ENCODE measurements around the gene NAGS.

Gene NAGS

GRCh38 chr17:44039829-44040635 lies 35.6 kb downstream of the NAGS start:
- ATAC-seq, result no peak
- TF ChIP-seq PPARA (CRISPR knock-in tag; IDR thresholded peaks at IDR 0.05; ENCODE audit: borderline replicate concordance), result no peak
- no peak for TF ChIP-seq BACH2 (CRISPR knock-in tag; IDR thresholded peaks at IDR 0.05; ENCODE audit: borderline replicate concordance)
- no peak for TF ChIP-seq ZNF70 (CRISPR knock-in tag; IDR thresholded peaks at IDR 0.05)
- no peak for TF ChIP-seq ARNTL (CRISPR knock-in tag; IDR thresholded peaks at IDR 0.05; ENCODE audit: borderline replicate concordance, low read depth)
- no peak for TF ChIP-seq ZNF8 (CRISPR knock-in tag; IDR thresholded peaks at IDR 0.05)
- TF ChIP-seq CSRNP3 (CRISPR knock-in tag; IDR thresholded peaks at IDR 0.05), result no peak
- no peak for TF ChIP-seq ESRRG (CRISPR knock-in tag; IDR thresholded peaks at IDR 0.05)
- no peak for TF ChIP-seq TCF4 (CRISPR knock-in tag; IDR thresholded peaks at IDR 0.05; ENCODE audit: borderline replicate concordance)
- no peak for TF ChIP-seq ZC3H10 (CRISPR knock-in tag; IDR thresholded peaks at IDR 0.05)
- TF ChIP-seq, protein P1, sequence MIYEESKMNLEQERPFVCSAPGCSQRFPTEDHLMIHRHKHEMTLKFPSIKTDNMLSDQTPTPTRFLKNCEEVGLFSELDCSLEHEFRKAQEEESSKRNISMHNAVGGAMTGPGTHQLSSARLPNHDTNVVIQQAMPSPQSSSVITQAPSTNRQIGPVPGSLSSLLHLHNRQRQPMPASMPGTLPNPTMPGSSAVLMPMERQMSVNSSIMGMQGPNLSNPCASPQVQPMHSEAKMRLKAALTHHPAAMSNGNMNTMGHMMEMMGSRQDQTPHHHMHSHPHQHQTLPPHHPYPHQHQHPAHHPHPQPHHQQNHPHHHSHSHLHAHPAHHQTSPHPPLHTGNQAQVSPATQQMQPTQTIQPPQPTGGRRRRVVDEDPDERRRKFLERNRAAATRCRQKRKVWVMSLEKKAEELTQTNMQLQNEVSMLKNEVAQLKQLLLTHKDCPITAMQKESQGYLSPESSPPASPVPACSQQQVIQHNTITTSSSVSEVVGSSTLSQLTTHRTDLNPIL (CRISPR knock-in tag; IDR thresholded peaks at IDR 0.05; ENCODE audit: low read depth), result no peak
- no peak for TF ChIP-seq ZNF565 (CRISPR knock-in tag; conservative IDR thresholded peaks at IDR 0.05; ENCODE audit: low read depth)
- no peak for TF ChIP-seq GLIS3 (CRISPR knock-in tag; IDR thresholded peaks at IDR 0.05)
- TF ChIP-seq POU6F1 (CRISPR knock-in tag; IDR thresholded peaks at IDR 0.05; ENCODE audit: borderline replicate concordance, low read depth), result no peak
- TF ChIP-seq ZFP30 (CRISPR knock-in tag; IDR thresholded peaks at IDR 0.05), result no peak
- no peak for TF ChIP-seq TOX (CRISPR knock-in tag; IDR thresholded peaks at IDR 0.05; ENCODE audit: borderline replicate concordance)
- no peak for TF ChIP-seq ISL1 (CRISPR knock-in tag; IDR thresholded peaks at IDR 0.05)
- TF ChIP-seq RARB (CRISPR knock-in tag; IDR thresholded peaks at IDR 0.05), result no peak

- ATAC-seq, result no peak
- TF ChIP-seq ZNF70 (CRISPR knock-in tag; IDR thresholded peaks at IDR 0.05) (no peak), ESRRG (CRISPR knock-in tag; IDR thresholded peaks at IDR 0.05) (no peak), TSHZ2 (CRISPR knock-in tag; IDR thresholded peaks at IDR 0.05) (no peak), RARB (CRISPR knock-in tag; IDR thresholded peaks at IDR 0.05) (no peak), PPARA (CRISPR knock-in tag; IDR thresholded peaks at IDR 0.05; ENCODE audit: borderline replicate concordance) (no peak), BACH2 (CRISPR knock-in tag; IDR thresholded peaks at IDR 0.05; ENCODE audit: borderline replicate concordance) (no peak), SNAI2 (CRISPR knock-in tag; IDR thresholded peaks at IDR 0.05) (no peak), POU6F1 (CRISPR knock-in tag; IDR thresholded peaks at IDR 0.05; ENCODE audit: borderline replicate concordance, low read depth) (no peak), CSRNP3 (CRISPR knock-in tag; IDR thresholded peaks at IDR 0.05) (no peak), ZNF8 (CRISPR knock-in tag; IDR thresholded peaks at IDR 0.05) (no peak)
- TF ChIP-seq, protein P1 (CRISPR knock-in tag; IDR thresholded peaks at IDR 0.05; ENCODE audit: low read depth), result no peak
- TF ChIP-seq, protein P2, sequence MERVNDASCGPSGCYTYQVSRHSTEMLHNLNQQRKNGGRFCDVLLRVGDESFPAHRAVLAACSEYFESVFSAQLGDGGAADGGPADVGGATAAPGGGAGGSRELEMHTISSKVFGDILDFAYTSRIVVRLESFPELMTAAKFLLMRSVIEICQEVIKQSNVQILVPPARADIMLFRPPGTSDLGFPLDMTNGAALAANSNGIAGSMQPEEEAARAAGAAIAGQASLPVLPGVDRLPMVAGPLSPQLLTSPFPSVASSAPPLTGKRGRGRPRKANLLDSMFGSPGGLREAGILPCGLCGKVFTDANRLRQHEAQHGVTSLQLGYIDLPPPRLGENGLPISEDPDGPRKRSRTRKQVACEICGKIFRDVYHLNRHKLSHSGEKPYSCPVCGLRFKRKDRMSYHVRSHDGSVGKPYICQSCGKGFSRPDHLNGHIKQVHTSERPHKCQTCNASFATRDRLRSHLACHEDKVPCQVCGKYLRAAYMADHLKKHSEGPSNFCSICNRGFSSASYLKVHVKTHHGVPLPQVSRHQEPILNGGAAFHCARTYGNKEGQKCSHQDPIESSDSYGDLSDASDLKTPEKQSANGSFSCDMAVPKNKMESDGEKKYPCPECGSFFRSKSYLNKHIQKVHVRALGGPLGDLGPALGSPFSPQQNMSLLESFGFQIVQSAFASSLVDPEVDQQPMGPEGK (CRISPR knock-in tag; IDR thresholded peaks at IDR 0.05; ENCODE audit: borderline replicate concordance), result no peak
Measured at GRCh38 chr17:44043272-44043696, 38.9 kb downstream of the NAGS start.
